HG03565 (cell line): ENCODE measurements around the gene UEVLD.

Source experiments
- ATAC-seq: cut with Tn5 transposase; IDR thresholded peaks from one replicate; pipeline ENCODE4 v1.9.1; 2021; ENCODE audit warnings: mild to moderate bottlenecking, moderate library complexity; ENCODE audit not compliant: unreplicated experiment

UEVLD gene

DNA sequence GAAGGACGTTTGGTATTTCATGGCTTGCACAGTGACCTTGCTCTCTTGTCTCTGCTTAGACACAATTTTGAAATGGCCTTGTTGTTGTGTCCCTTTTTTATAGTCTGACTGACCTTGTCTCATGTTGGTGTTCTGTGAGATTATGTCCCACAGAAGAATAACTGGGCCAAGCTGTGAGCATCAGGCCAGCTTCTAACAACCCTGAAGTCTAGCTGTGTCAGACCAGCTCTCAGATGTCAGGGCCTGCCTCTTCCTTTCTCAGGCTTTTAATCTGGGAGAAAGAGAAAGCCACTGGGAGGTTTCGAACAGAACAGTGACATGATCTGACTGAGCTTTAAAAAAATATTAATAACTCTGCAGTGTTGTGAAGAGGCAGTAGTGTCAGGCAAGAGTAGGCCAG, 2.0 kb upstream of the UEVLD start:
- ATAC-seq = no peak

- ATAC-seq = no peak
Observed at GRCh38 chr11:18581825-18582224, 6.7 kb downstream of the UEVLD start.

GRCh38 chr11:18580113-18580766, 8.3 kb downstream of the UEVLD start:
- ATAC-seq = no peak

GRCh38 chr11:18578975-18579598, 9.4 kb downstream of the UEVLD start:
- ATAC-seq = peak; percentile 59

- no peak for ATAC-seq
Observed at GRCh38 chr11:18575361-18575760, 13.2 kb downstream of the UEVLD start.

GRCh38 chr11:18567081-18567480, 21.5 kb downstream of the UEVLD start:
- no peak for ATAC-seq

DNA sequence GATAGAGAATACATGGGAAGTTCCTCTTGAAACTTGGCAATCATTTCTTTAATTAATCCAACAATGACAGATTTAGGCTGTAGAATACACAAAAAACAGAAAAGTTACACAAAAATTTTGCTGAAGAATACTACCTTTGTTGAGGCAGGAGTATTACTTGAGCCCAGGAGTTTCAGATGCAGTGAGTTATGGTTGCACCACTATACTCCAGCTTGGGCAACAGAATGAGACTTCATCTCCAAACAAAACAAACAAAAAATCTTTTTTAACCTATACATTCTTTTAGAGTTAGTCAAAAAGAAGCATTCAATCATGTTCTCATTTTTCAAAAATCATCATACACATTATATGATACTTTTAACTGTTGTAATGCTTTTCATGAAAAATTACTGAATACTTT, 22.1 kb downstream of the UEVLD start:
- no peak for ATAC-seq

DNA sequence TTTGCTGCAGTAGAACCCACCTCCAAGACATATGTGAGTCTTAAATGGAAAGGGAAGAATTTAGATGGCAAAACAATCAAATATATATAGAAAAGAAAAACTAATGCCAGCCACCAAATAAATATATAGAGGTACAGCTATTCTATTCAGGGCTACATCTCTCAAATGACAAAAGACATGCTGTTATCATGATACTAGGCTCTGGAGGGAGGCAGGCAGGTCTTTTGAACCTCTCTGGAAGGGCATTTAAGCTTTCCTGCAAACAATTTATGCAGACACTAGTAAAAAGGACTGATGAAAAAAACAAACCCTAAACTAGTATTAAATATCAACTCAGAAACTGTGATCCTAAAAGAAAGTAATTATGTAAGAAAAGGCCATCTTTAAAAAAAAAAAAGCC, 24.4 kb downstream of the UEVLD start:
- no peak for ATAC-seq

DNA sequence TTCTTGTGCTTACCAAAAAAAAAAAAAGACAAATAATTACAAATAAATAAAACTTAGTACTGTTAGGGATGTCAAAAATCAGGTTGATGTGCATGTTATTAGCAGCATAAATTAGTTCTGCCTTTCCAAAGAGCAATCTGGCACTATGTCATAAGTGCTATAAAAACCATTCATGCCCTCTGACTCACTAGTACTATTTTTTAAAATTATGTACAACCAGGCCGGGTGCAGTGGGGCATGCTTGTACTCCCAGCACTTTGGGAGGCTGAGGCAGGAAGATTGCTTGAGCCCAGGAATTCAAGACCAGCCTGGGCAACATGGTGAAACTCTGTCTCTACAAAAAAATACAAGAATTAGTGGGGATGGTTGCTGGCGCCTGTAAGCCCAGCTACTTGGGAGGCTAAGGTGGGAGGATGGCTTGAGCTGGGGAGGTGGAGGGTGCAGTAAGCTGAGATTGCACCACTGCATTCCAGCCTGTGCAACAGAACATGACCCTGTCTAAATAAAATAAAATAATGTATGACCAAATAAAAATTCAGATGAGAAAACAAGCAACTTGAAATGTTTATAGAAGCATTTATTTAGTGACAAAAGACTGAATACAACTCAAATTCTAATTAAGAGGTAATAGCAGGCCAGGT, 25.3 kb downstream of the UEVLD start:
- no peak for ATAC-seq

DNA sequence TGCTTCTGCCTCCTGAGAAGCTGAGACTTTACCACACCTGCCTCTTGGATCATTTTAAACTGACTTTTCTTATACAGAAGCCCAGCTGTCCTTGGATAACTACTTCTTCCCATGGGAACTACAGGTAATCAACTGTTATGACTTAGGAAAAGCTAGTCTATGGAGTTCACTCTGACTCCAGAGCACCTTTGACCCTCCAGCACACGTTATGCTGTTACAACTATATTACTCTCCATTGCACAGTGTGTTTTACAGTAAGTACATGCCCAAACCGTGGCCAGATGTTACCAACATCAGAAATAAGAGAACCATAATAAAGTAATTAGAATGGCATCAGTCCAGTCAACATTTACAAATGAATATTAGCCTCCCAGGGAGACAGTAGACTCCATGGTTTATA, 40.5 kb downstream of the UEVLD start:
- ATAC-seq = no peak

DNA sequence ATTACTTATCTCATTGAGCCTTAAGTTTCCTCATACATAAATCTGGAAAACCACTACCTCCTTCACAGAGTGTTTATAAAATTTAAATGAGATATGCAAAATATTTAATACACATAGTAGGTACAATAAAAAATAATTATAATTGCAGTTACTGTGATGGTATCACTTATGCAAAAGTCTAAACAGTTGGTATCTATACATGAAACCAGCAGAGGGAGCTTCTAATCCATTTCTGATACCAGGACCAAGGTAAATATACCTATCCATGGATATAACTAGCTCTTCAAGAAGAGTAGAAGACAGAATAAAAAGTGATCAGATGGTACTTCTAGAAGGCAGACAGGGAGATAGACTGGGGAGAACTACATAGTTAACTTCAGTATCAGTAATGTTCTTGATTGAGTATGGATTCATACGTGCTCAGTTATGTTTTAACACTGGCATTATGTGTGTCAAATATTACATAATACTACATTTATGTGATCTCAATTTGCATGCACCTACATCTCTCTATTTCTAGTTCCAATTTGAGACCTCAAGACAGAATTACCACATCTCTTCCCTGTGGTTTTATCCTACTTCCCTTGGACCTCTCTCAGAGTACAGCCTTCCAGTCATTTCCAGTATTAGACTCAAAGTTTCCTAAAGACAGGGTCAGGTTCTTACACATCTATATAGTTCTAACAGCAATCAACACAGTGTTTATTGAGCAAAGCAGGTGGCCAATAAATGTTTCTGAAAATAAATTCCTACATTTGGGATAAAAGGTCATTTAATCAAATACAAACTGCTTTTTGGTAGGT, 48.1 kb downstream of the UEVLD start:
- ATAC-seq = no peak

DNA sequence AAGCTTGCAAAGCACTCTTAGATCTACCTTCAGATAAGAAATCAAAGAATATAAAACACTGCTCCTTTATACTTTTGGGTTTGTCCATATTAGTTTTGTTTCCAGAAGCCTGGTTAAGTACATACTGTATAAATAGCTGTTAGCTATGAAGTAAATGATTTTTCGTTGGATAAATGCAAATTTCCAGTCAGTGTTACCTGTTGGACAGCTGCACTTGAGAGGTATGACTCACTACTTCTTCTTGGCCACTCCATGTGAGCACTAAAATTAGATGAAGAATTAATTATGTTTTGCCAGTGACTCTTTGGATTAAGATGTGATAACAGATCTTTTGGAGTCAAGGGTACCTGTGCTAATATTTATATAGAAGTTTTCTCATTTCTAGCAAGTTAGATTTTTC, 52.3 kb downstream of the UEVLD start:
- no peak for ATAC-seq

- no peak for ATAC-seq
Observed at GRCh38 chr11:18534245-18534644, 54.3 kb downstream of the UEVLD start.

GRCh38 chr11:18533365-18533764, 55.2 kb downstream of the UEVLD start:
- no peak for ATAC-seq

DNA sequence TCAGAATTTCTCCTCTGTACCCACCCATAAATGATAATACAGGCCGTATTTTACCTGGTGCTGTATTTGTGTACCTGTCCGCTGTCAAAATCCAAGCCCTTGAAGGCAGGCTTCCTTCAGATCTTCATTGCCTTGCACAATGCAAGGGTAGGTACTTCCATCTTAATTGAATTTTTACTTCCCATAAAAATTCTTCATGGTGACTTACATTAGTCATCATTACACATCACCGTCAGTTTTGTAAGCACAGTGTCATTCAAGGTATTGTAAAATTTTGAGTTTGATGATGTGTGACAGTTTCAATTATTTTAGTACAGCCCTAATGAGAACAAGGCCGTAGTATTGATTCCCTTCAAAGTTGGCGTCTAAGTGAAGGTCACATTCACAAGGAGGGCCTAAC, 61.0 kb downstream of the UEVLD start:
- no peak for ATAC-seq

GRCh38 chr11:18526521-18527296, 61.8 kb downstream of the UEVLD start, which contains the start of gene TSG101:
Gene TSG101 (minus strand): TSS chr11:18526942. CDS start chr11:18526816, 126 bp downstream.
- peak; percentile 85 for ATAC-seq

DNA sequence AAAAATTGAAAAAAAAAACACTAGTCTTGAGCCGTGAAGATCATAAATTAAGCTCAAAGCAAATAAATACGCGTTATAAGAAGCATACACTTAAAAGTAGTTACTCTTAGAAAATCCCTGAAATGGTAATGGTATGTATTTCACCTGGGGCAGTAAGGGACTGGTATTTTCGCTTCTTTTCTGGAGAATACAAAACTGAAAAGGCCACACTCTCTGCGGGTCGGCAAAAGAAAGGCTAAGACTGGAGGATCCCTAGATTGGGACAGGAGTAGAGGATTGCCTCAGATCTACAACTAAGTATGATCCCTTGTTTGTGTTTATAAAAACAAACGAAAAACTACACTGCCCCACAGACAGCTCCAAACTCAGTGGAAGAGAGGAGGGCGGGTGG, 62.4 kb downstream of the UEVLD start:
- ATAC-seq = no peak

DNA sequence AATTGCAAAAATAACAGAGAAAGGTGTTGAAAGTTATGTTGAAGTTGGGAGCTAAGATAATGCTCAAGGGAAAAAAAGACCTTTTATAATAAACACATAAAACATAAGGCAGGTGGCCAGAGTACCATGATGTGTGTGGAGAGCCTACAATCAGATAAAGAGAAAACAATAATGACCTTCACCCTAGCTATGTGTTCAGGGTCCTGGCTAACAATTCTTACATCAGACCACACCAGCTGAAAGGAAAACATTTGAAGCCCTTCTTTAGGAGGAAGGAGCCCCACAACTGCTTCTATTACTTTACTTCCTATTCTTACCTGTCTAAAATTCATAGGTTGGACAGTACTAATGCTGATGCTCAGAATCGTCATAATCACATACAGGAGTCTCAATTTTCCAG, 64.3 kb downstream of the UEVLD start:
- ATAC-seq = no peak

DNA sequence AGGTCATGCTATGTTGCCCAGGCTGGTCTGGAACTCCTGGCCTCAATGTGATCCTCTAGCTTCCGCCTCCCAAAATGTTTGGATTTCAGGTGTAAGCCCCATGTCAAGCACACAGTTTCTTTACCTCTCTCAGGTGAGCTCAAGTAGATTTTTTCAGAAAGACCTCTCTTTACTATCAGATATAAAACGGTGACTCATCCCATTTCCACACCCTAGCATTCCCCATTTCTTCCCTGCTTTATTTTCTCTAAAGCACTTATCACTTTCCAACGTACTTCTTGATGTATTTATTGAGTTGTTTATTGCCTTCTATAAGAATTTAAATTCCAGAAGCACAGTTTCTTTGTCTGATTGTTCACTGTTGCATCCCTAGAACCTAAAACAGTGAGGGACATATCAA, 65.5 kb downstream of the UEVLD start:
- no peak for ATAC-seq

GRCh38 chr11:18522388-18522787, 66.1 kb downstream of the UEVLD start:
- no peak for ATAC-seq

DNA sequence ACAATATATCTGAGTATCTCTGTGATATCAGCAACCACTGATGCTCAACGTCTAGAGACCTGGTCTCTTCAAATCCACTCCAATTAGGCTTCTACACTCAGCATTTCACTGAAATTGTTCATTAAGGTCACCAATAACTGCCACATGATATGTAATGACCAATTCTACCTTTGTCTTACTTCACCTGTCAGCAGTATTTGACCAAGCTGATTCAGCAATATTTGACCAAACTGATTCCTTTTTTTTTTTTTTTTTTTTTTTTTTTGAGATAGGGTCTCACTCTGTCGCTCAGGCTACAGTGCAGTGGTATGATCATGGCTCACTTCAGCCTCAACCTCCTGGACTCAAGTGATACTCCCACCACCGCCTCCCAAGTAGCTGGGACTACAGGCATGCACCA, 67.4 kb downstream of the UEVLD start:
- ATAC-seq = no peak
